Measurements from ENCODE around the gene COQ8A. TPM values are rescaled to one million over a fixed set of nuclear protein-coding genes. Genes with fewer than 3 reads are reported as not detected.
A peak's percentile ranks its signal among the peaks of the same experiment; 100 is the strongest.

Gene COQ8A
- total and polyA plus RNA-seq, 2 experiments from 2014 or later, result 25.2 to 37.4 TPM

DNA sequence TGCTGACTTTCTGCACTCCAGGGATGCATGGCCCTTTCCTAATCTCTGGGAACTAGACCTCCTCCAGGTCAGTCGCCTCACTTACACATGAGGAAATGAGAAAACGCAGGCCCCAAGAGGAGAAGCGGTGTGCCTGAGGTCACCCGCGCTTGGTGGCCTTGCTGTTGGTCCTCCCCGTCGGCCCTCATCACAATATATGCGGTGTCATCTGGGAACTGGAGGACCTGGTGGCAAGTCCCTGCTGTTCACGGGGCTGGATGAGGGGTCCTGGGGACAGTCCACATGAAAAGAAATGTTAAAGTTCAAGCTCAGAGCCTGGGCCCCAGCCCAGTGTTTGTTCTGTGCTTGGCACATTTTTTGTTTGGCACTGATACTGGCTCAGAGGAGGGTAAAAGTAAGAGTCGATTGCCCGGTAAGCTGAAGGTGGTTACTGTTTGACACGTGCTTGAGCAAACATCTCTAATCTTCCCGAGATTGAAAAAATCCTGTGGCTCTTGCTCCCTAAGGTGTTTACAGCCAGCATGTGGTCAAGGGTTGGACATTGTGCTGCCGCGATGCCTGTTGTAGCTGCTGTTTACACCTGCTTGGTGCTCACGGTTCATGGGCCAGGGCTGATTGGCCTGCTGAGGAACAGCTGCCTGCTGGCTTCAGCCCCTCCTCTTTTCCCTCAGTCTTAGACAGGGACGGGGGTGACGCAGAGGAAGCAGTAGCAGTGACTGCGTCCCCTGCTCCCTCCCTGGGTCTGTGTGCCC is 5.2 kb downstream of the COQ8A start:
- Histone ChIP-seq H3F3A (replicated peaks; ENCODE audit: low read depth) (no peaks in the 10 kb centered on the region), H3K79me2 (replicated peaks; ENCODE audit: insufficient read depth) (peaks cover 83% of the 10 kb centered on the region), H3K27ac (ENCODE audit: low read depth) (no peak overlapping the region), H2AFZ (no peak overlapping the region), H3K36me3 (ENCODE audit: insufficient read depth) (no peaks in the 10 kb centered on the region), H3K4me3 (no peak overlapping the region), H3K4me2 (no peak overlapping the region; the same call in 1 of the 2 replicates), H3K9me2 (ENCODE audit: insufficient read depth) (no peaks in the 10 kb centered on the region), H4K20me1 (replicated peaks; ENCODE audit: insufficient read depth) (peaks cover 8% of the 10 kb centered on the region; the same call in 1 of the 2 replicates), H3K4me1 (ENCODE audit: insufficient read depth) (peaks cover 28% of the 10 kb centered on the region), H3K27me3 (ENCODE audit: insufficient read depth) (0 out of 2 replicates have a peak, but pooled peaks cover 4% of the 10 kb centered on the region)
- Mint-ChIP-seq H3K36me3 (ENCODE audit: low read depth) (peaks cover 7% of the 10 kb centered on the region), H3K4me1 (peaks cover 51% of the 10 kb centered on the region), H3K27me3 (ENCODE audit: insufficient read depth, low read depth, poor library complexity) (peaks cover 18% of the 10 kb centered on the region), H3K27ac (no peak overlapping the region), H3K4me3 (no peak overlapping the region), H3K9me3 (peaks cover 5% of the 10 kb centered on the region; the same call in 2 of the 3 replicates)
- no peak for TF ChIP-seq JUNB (IDR thresholded peaks at IDR 0.05; ENCODE audit: unreplicated experiment)
- TF ChIP-seq POLR2AphosphoS5 (IDR thresholded peaks at IDR 0.05; ENCODE audit: low read depth), result no peak
- TF ChIP-seq CREB1 (CRISPR knock-in tag; IDR thresholded peaks at IDR 0.05; ENCODE audit: low read depth), result no peak
- peak; percentile 41 for DNase-seq (ENCODE audit: low spot score)
- ATAC-seq, result peak; percentile 75

DNA sequence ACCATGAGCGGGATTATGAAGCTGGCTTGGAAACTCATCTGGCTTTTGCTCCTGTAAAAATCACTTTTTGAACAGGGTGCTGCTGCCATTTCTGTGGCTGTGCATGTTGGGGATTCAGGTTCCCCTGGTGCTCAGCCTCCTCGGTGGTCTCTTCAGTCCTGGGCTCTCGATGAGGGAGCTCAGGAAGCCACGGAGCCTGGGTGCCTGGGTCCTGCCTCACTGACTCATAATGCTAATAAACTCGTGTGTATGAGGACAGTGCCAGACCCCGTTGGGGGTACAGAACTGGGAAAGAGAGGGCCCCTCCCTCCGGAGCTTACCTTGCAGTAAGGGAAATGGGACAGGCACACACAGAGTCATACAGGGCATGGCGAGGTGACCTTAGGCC is 5.8 kb downstream of the COQ8A start:
- Histone ChIP-seq H4K20me1 (replicated peaks; ENCODE audit: insufficient read depth) (peaks cover 8% of the 10 kb centered on the region; the same call in 1 of the 2 replicates), H3K4me2 (no peak overlapping the region; the same call in 1 of the 2 replicates), H3K27me3 (ENCODE audit: insufficient read depth) (0 out of 2 replicates have a peak, but pooled peaks cover 2% of the 10 kb centered on the region), H3K27ac (ENCODE audit: low read depth) (no peak overlapping the region), H2AFZ (no peak overlapping the region), H3K4me3 (no peak overlapping the region), H3K4me1 (ENCODE audit: insufficient read depth) (peaks cover 28% of the 10 kb centered on the region), H3K79me2 (replicated peaks; ENCODE audit: insufficient read depth) (peaks cover 88% of the 10 kb centered on the region), H3F3A (replicated peaks; ENCODE audit: low read depth) (no peaks in the 10 kb centered on the region), H3K36me3 (ENCODE audit: insufficient read depth) (no peaks in the 10 kb centered on the region), H3K9me2 (ENCODE audit: insufficient read depth) (no peaks in the 10 kb centered on the region)
- TF ChIP-seq, protein P1, sequence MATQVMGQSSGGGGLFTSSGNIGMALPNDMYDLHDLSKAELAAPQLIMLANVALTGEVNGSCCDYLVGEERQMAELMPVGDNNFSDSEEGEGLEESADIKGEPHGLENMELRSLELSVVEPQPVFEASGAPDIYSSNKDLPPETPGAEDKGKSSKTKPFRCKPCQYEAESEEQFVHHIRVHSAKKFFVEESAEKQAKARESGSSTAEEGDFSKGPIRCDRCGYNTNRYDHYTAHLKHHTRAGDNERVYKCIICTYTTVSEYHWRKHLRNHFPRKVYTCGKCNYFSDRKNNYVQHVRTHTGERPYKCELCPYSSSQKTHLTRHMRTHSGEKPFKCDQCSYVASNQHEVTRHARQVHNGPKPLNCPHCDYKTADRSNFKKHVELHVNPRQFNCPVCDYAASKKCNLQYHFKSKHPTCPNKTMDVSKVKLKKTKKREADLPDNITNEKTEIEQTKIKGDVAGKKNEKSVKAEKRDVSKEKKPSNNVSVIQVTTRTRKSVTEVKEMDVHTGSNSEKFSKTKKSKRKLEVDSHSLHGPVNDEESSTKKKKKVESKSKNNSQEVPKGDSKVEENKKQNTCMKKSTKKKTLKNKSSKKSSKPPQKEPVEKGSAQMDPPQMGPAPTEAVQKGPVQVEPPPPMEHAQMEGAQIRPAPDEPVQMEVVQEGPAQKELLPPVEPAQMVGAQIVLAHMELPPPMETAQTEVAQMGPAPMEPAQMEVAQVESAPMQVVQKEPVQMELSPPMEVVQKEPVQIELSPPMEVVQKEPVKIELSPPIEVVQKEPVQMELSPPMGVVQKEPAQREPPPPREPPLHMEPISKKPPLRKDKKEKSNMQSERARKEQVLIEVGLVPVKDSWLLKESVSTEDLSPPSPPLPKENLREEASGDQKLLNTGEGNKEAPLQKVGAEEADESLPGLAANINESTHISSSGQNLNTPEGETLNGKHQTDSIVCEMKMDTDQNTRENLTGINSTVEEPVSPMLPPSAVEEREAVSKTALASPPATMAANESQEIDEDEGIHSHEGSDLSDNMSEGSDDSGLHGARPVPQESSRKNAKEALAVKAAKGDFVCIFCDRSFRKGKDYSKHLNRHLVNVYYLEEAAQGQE (IDR thresholded peaks at IDR 0.05; ENCODE audit: unreplicated experiment), result no peak
- TF ChIP-seq POLR2AphosphoS5 (IDR thresholded peaks at IDR 0.05; ENCODE audit: low read depth), result no peak
- TF ChIP-seq, protein P2, sequence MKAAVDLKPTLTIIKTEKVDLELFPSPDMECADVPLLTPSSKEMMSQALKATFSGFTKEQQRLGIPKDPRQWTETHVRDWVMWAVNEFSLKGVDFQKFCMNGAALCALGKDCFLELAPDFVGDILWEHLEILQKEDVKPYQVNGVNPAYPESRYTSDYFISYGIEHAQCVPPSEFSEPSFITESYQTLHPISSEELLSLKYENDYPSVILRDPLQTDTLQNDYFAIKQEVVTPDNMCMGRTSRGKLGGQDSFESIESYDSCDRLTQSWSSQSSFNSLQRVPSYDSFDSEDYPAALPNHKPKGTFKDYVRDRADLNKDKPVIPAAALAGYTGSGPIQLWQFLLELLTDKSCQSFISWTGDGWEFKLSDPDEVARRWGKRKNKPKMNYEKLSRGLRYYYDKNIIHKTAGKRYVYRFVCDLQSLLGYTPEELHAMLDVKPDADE (IDR thresholded peaks at IDR 0.05), result no peak
- TF ChIP-seq, protein P3, sequence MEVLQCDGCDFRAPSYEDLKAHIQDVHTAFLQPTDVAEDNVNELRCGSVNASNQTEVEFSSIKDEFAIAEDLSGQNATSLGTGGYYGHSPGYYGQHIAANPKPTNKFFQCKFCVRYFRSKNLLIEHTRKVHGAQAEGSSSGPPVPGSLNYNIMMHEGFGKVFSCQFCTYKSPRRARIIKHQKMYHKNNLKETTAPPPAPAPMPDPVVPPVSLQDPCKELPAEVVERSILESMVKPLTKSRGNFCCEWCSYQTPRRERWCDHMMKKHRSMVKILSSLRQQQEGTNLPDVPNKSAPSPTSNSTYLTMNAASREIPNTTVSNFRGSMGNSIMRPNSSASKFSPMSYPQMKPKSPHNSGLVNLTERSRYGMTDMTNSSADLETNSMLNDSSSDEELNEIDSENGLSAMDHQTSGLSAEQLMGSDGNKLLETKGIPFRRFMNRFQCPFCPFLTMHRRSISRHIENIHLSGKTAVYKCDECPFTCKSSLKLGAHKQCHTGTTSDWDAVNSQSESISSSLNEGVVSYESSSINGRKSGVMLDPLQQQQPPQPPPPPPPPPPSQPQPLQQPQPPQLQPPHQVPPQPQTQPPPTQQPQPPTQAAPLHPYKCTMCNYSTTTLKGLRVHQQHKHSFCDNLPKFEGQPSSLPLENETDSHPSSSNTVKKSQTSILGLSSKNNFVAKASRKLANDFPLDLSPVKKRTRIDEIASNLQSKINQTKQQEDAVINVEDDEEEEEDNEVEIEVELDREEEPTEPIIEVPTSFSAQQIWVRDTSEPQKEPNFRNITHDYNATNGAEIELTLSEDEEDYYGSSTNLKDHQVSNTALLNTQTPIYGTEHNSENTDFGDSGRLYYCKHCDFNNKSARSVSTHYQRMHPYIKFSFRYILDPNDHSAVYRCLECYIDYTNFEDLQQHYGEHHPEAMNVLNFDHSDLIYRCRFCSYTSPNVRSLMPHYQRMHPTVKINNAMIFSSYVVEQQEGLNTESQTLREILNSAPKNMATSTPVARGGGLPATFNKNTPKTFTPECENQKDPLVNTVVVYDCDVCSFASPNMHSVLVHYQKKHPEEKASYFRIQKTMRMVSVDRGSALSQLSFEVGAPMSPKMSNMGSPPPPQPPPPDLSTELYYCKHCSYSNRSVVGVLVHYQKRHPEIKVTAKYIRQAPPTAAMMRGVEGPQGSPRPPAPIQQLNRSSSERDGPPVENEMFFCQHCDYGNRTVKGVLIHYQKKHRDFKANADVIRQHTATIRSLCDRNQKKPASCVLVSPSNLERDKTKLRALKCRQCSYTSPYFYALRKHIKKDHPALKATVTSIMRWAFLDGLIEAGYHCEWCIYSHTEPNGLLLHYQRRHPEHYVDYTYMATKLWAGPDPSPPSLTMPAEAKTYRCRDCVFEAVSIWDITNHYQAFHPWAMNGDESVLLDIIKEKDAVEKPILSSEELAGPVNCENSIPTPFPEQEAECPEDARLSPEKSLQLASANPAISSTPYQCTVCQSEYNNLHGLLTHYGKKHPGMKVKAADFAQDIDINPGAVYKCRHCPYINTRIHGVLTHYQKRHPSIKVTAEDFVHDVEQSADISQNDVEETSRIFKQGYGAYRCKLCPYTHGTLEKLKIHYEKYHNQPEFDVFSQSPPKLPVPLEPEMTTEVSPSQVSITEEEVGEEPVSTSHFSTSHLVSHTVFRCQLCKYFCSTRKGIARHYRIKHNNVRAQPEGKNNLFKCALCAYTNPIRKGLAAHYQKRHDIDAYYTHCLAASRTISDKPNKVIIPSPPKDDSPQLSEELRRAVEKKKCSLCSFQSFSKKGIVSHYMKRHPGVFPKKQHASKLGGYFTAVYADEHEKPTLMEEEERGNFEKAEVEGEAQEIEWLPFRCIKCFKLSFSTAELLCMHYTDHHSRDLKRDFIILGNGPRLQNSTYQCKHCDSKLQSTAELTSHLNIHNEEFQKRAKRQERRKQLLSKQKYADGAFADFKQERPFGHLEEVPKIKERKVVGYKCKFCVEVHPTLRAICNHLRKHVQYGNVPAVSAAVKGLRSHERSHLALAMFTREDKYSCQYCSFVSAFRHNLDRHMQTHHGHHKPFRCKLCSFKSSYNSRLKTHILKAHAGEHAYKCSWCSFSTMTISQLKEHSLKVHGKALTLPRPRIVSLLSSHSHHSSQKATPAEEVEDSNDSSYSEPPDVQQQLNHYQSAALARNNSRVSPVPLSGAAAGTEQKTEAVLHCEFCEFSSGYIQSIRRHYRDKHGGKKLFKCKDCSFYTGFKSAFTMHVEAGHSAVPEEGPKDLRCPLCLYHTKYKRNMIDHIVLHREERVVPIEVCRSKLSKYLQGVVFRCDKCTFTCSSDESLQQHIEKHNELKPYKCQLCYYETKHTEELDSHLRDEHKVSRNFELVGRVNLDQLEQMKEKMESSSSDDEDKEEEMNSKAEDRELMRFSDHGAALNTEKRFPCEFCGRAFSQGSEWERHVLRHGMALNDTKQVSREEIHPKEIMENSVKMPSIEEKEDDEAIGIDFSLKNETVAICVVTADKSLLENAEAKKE (CRISPR knock-in tag; IDR thresholded peaks at IDR 0.05), result no peak
- no peak for TF ChIP-seq NANOG (IDR thresholded peaks at IDR 0.05; ENCODE audit: borderline replicate concordance)
- H3K4me3 Mint-ChIP-seq, result no peak overlapping the region
- peaks cover 7% of the 10 kb centered on the region for H3K36me3 Mint-ChIP-seq (ENCODE audit: low read depth)
- ATAC-seq (no peak), DNase-seq (ENCODE audit: low spot score) (no peak)
- peaks cover 16% of the 10 kb centered on the region for H3K27me3 Mint-ChIP-seq (ENCODE audit: insufficient read depth, low read depth, poor library complexity)
- H3K9me3 Mint-ChIP-seq, result peaks cover 5% of the 10 kb centered on the region; the same call in 2 of the 3 replicates
- H3K27ac Mint-ChIP-seq, result 0 out of 2 replicates have a peak overlapping the region, but pooled peaks have one; percentile 41
- peaks cover 49% of the 10 kb centered on the region for H3K4me1 Mint-ChIP-seq
